ENCODE results near the gene PDE2A.

The PDE2A gene

DNA sequence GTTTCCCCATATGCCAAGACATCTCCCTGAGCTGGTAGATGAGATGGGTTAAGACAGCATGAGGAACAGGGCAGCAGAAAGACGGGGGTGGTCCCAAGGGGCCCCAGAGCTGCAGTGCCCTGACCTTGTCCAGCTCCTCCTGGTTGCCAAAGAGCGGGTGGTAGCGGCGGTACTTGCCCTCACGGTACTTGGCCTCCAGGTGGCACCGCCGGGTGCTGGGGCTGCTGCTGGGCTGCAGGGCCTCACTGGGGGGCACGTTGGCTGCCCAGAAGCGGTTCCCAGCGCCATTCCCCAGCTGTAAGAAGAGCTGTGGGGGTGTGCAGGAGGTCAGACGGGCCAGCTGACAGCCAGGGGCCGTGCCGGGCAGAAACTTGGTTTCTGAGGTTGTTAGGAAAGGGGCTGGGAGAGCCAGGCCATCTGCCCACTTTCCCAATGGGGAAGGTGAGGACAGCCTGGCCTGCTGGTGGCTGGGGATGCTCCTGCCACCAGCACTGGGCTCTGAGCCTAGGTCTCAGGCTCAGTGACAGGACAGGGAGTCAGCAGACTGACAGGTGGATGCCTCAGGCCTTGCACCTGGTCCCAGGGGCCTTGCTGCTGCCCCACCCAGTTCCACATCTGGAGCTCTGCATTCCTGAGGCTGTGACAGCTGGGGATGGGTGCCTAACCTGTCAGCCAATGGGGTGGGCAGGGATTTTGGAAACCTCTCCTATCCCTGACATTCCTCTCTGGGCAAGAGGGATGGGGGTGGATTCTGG lies 30.0 kb upstream of the PDE2A start:
- DNase-seq (ENCODE audit: low spot score): no peak
- TF ChIP-seq, protein P1, sequence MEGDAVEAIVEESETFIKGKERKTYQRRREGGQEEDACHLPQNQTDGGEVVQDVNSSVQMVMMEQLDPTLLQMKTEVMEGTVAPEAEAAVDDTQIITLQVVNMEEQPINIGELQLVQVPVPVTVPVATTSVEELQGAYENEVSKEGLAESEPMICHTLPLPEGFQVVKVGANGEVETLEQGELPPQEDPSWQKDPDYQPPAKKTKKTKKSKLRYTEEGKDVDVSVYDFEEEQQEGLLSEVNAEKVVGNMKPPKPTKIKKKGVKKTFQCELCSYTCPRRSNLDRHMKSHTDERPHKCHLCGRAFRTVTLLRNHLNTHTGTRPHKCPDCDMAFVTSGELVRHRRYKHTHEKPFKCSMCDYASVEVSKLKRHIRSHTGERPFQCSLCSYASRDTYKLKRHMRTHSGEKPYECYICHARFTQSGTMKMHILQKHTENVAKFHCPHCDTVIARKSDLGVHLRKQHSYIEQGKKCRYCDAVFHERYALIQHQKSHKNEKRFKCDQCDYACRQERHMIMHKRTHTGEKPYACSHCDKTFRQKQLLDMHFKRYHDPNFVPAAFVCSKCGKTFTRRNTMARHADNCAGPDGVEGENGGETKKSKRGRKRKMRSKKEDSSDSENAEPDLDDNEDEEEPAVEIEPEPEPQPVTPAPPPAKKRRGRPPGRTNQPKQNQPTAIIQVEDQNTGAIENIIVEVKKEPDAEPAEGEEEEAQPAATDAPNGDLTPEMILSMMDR (IDR thresholded peaks at IDR 0.05; ENCODE audit: extremely low read depth, missing control alignments): no peak

DNA sequence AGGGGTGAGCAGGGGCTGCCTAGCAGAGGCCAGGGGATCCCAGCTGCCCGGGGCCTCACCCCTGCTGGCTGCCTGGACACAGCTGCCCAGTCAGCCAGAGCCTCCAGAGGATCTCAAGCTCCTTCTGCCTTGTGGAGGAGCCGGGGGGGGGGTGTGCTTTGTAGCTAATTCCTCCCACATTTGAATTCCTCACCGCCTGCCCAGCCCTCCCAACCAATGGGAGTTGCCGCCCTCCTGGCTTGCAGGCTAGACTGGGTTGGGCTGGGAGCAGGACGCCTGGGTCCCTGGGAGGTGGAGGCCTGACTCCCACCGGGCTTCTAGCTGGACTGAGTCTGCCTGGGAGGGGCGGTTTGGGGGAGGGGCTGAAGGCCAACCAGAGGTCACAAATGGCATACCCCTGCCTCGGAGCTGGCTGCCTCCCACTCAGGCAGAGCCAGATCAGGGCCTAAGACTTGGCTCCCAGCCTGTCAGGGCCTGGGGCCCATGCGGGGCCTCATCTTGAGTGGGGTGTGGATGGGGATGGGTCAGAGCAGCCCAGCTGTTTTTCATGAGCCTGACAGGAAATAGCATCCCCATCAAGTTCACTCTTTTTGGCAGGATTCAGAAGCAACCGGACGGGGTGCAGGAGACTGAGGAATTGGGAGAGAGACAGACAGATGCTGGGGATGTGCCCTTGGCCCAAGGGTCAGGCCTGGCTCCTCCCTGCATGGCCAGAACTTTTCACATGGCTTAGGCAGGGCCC lies 29.2 kb upstream of the PDE2A start:
- TF ChIP-seq, protein P1 (IDR thresholded peaks at IDR 0.05; ENCODE audit: extremely low read depth, missing control alignments): no peak
- no peak for DNase-seq (ENCODE audit: low spot score)

DNA sequence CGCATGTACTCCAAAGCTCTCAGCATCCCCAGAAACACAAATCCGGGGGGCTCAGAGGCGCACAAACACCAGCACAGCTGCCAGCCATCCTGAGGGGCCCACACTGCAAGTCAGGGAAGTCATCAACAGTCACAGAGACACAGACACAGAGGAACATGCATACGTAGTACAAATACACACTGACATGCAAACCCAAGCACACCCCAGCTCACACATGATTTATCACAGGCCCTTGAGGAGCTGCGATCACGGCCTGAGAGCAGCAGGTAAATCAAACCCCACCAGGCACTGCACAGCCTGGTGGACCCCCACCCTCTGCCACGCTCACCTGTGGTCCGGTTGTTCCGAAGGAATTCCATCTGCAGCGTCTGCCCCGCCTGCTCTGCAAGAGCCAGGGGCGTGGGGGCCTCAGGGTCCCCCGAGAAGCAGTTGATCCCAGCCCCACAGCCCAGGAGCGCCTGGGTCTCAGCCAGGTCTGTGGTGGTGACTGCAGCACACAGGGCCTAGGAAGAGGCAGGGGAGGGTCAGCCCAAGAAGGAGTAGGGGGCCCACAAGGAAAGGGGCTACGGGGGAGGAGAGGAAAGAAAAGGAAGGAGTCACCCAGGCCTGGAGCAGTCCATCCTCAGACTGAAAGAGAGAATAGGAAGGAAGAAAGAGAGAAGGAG lies 28.5 kb upstream of the PDE2A start:
- TF ChIP-seq, protein P1 (IDR thresholded peaks at IDR 0.05; ENCODE audit: extremely low read depth, missing control alignments): no peak
- DNase-seq (ENCODE audit: low spot score): no peak

DNA sequence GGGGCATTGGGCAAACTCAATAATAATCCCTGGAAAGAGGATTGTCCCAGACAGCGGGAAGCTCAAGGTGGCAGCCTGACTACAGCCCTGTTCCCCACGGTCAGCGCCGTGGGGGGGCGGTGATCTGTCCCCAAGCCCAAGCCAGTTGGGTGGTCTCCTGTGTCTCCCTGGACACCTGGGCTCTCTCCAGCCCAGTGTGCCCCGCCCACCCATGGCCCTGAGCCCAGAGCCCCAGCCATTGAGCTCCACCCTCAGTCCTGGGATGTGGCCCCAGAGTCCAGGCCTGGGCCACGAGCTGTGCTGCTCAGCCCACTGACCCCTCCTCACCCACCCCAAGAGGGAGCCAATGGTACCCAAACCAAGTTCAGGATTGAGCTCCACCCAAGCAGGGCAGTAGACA lies 27.9 kb upstream of the PDE2A start:
- TF ChIP-seq, protein P1 (IDR thresholded peaks at IDR 0.05; ENCODE audit: extremely low read depth, missing control alignments): no peak
- DNase-seq (ENCODE audit: low spot score): no peak

DNA sequence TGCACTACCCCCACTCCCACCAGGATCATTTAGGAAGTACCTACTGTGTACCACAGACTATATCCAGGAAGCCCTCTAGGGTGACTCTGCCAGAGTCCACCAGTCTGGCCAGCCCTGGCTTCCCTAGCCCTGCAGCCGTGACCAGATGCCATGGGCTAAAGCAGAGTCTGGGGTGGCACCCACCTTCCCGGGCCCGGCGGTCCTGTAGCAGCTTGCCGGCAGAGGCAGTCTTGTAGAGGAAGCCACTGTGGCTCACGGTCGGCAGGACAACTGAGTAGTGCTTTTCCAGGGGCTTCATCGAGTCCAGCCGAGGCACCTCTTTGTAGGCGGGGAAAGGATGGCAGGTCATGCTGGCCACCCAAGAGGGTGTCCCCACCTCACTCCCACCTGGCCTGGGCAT lies 27.2 kb upstream of the PDE2A start:
- TF ChIP-seq, protein P1 (IDR thresholded peaks at IDR 0.05; ENCODE audit: extremely low read depth, missing control alignments): no peak
- no peak for DNase-seq (ENCODE audit: low spot score)

DNA sequence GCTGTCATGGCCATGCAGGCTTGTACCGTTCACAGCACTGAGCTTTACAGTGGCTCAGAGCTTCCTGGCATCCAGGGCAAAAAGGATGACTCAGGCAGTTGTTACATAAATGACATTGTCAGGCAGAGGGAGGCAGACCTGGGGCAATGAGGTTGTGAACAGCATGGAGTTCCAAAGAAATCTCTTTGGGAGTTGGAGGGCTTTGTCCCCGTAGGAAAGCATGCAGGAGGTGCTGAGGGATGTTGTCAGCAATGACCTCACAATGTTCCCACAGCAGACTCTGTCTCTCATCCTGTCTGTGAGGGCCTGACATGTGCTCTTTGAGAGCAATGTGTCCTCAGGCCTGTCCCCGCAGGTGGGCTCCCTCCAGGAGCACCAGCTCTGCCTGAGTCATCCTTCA lies 25.9 kb upstream of the PDE2A start:
- TF ChIP-seq, protein P1 (IDR thresholded peaks at IDR 0.05; ENCODE audit: extremely low read depth, missing control alignments): no peak
- no peak for DNase-seq (ENCODE audit: low spot score)

DNA sequence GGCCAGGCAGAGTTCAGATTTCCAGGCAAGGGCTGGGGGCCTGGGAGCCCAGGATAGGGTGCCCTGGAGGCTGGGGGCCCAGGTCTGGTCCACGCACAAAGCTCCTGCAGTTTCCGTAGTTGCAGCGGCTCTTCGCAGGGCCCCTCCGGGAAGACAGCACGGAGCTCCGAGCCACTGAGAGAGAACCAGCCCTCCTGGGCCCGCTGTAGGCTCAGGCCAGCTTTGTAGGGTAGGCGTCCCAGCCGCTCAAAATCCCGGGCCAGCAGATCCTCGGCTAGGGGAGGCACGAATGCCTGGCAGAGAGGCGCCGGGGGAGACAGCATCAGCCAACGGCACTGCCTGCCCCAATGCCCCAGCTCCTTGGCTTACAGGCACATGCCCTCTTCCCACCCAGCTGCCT lies 23.6 kb upstream of the PDE2A start:
- DNase-seq (ENCODE audit: low spot score): no peak

More for the DNA sequence above, 23.6 kb upstream of the PDE2A start:
- TF ChIP-seq, protein P1 (IDR thresholded peaks at IDR 0.05; ENCODE audit: extremely low read depth, missing control alignments): no peak

Data from GM20000 (cell line).